Thyroid gland (tissue), 4 donors: ENCODE results near the gene APBA1.

ENCODE experiments used
- POLR2A ChIP-seq, 2 donors: fragments of 450-650 bp; IDR thresholded peaks; one replicate each; pipeline ENCODE4 v1.6.1; 2017; ENCODE audit warnings: antibody characterized with exemption in 2 of 2, mild to moderate bottlenecking in 2 of 2, moderate library complexity in 1 of 2
- TF ChIP-seq, protein P1 (sequence below), 6 experiments: fragments of 200-600 bp in 3 of 6; fragments of 450-650 bp in 3 of 6; sonication (generic) in 3 of 6; IDR thresholded peaks; one replicate each; pipeline ENCODE4 v1.5.1; 2016 to 2019; ENCODE audit warnings: antibody characterized with exemption in 6 of 6, mild to moderate bottlenecking in 2 of 6, inconsistent platforms in 1 of 6, moderate library complexity in 1 of 6

DNA sequence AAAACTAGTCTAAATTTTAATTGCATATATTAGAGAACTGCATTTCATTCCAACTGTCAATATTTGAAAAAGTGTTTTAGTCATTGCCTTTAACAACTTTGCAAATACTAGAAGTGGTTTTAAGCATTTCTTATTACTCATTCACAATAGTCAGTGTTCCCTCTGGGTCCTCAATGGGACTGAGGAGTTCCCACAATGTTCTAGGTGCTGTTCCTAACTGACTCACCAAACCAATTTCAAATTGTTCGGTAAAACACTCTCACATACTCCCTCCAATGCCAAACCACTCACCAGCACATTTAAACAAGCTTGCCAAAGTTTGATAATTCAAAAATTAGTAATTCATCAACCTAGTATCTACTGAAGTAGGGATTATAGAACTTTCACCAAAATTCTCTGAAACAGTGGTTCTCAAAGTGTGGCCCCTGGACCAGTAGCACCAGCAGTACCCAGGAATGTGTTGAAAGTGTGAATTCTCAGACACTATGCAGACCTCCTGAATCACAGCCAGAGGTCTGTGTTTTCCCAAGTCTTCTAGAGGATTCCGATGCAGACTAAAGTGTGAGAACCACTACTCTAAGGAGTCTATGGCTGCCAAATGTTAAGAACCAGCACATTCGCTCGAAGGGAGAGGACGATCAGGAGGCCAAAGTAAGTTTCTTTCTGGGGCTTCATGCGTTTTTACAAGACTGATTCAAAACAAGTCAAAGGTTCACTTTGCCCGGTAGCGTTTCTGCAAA is 72.8 kb downstream of the APBA1 start:
- TF ChIP-seq, protein P1, sequence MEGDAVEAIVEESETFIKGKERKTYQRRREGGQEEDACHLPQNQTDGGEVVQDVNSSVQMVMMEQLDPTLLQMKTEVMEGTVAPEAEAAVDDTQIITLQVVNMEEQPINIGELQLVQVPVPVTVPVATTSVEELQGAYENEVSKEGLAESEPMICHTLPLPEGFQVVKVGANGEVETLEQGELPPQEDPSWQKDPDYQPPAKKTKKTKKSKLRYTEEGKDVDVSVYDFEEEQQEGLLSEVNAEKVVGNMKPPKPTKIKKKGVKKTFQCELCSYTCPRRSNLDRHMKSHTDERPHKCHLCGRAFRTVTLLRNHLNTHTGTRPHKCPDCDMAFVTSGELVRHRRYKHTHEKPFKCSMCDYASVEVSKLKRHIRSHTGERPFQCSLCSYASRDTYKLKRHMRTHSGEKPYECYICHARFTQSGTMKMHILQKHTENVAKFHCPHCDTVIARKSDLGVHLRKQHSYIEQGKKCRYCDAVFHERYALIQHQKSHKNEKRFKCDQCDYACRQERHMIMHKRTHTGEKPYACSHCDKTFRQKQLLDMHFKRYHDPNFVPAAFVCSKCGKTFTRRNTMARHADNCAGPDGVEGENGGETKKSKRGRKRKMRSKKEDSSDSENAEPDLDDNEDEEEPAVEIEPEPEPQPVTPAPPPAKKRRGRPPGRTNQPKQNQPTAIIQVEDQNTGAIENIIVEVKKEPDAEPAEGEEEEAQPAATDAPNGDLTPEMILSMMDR (IDR thresholded peaks at IDR 0.05), result no peak
- TF ChIP-seq POLR2A (IDR thresholded peaks at IDR 0.05), result no peak
